ENCODE results near the gene OR7D4. TPM values are rescaled to one million over a fixed set of nuclear protein-coding genes. Genes with fewer than 3 reads are reported as not detected.
"Not testable (repeated sequence)": the region's sequence is repeated elsewhere in the genome, so short reads cannot be mapped to it uniquely, and the experiment has no call there.

OR7D4 gene
- total RNA-seq (2014; rRNA removed; shearing (Covaris generic)): not detected in 2 replicates

DNA sequence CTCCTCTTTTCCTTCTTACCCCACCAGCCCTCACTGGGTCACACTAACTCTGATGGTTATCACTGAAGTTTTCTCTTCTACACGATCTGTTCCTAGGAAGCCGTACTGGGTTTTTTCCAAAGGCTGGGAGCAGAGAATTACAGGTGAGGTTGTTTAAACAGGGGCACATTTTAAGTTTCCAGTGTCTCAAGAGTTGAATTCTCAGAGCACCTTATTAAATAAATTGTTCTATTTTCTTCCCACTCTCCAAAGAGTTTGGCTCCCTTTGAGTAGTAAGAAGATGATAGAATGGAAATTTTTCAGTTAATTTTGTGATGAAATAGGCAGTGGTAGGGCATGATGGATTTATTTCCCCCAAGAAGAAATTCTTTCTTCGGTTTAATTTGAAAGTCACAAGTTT lies at the start of gene OR7D4:
Gene OR7D4 (minus strand): TSS at position 101 of the 400 bp plus-strand sequence. CDS start 4,752 bp downstream, outside the sequence.
- no peak for DNase-seq (ENCODE audit: low spot score)

DNA sequence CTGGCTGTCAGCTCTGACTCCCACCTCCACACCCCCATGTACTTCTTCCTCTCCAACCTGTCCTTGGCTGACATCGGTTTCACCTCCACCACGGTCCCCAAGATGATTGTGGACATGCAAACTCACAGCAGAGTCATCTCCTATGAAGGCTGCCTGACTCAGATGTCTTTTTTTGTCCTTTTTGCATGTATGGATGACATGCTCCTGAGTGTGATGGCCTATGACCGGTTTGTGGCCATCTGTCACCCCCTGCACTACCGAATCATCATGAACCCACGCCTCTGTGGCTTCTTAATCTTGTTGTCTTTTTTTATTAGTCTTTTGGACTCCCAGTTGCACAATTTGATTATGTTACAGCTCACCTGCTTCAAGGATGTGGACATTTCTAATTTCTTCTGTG lies 31.8 kb upstream of the OR7D4 start:
- no peak for DNase-seq (ENCODE audit: low spot score)

DNA sequence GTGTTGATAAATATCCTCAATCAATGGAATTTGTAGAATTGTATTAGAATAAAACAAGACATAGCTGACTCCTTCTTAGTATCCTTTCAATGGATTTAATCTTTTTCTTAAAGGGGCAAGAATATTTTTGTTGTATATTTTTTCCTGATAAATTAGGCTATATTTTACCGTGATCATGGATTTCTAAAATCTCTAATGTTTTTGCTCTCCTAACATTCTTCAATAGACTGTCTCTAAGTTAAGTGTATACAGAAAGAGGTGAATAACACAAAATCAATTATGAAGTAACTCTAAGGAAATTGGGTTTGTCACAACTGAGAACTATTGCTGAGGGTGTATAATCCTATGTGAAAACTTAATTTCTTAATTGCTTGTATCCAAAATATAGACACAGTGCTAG lies 31.2 kb upstream of the OR7D4 start, which contains the start of gene OR7E24:
Gene OR7E24 (plus strand): TSS at position 301 of the 400 bp plus-strand sequence. CDS start 114 bp downstream, outside the sequence.
- DNase-seq (ENCODE audit: low spot score): no peak

DNA sequence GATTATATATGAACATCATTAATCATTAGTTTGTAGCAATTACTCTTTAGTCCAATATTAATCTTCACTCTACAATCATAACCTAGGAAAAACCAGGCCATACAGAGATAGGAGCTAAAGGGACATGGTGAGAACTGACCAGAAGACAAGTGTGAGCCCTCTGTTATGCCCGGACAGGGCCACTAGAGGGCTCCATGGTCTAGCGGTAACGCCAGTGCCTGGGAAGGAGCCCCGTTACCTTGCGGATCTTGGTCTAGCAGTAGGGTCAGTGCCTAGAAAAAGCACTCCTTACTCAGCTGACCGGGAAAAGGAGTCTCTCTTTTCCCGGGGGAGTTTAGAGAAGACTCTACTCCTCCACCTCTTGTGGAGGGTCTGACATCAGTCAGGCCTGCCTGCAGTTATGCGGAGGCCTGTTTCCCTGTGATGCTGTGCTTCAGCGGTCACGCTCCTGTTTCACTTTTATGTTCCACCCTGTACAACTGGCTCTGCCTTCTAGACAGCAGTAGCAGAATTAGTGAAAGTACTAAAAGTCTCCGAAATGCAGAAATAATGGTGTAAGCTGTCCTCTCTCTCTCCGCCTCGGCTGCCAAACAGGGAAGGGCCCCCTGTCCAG lies 13.8 kb downstream of the OR7D4 start:
- DNase-seq (ENCODE audit: low spot score): peak; percentile 64

DNA sequence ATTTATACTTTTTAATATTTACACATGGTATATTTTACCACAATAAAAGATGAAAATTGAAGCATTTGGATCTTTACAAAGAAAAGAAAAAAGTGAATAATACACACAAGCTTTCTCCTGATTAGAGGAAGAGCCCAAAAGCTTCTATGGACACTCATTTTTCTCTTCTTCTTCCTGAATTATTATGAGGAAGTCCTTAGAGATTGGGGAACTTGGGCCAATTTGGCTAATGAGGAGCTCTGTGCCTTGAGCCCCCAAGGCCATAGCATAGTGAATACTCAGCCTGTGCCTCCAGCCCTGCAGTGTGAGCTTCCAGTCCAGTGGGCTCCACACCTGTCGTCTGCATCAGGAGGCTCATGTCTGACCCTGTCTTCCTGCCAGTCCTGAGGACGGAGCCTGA lies 21.3 kb downstream of the OR7D4 start:
- DNase-seq (ENCODE audit: low spot score): not testable (repeated sequence)

DNA sequence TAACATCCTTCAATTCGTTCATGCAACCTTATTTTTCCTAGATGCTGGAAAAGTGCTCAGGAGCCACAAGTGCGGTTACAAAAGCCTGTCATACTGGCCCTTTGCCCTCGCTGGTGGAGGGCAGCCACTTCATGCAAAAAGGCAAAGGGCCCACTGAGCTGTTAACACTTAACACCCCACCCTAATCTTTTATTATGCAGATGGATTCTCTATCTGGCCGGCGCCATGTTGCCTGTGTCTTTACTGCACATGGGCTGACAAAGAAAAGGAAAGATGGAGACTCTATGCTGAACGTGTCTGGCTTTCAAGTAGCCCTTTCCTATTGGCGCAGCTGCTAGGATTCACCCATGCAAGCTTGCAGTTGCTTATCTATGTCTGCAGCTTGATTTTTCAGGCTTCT lies 29.9 kb downstream of the OR7D4 start:
- no peak for DNase-seq (ENCODE audit: low spot score)

DNA sequence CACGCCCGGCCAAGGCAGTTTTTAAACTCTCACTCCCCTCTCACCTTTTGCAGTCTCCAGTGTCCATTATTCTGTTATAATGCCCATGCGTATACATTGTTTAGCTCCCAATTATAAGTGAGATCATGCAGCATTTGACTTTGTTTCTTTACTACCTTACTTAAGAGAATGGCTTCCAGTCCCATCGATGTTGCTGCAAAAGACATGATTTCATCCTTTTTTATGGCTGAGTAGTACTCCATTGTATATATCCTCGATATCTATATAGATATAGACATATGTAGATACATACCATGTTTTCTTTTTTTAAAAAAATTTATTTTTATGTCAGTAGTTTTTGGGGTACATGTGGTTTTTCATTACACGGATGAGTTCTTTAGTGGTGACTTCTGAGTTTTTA lies 32.2 kb downstream of the OR7D4 start:
- no peak for DNase-seq (ENCODE audit: low spot score)

DNA sequence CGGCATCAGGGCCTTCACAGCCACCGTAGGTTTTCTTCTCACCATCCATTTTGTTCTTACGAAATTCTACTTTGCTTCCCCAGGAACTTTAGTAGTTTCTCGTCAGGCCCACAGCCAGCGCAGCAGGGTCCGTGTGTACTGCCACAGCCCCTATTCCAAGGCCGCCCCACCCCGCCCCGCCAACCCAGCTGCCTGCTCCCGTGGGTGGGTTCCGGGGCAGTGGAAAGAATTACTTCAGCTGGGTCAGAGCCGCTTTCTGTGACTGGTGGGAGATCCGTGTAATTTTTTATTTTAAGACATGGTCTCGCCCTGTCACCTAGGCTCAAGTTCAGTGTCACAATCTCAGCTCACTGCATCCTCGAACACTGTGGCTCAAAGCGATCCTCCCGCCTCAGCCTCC lies 36.4 kb downstream of the OR7D4 start:
- no peak for DNase-seq (ENCODE audit: low spot score)

DNA sequence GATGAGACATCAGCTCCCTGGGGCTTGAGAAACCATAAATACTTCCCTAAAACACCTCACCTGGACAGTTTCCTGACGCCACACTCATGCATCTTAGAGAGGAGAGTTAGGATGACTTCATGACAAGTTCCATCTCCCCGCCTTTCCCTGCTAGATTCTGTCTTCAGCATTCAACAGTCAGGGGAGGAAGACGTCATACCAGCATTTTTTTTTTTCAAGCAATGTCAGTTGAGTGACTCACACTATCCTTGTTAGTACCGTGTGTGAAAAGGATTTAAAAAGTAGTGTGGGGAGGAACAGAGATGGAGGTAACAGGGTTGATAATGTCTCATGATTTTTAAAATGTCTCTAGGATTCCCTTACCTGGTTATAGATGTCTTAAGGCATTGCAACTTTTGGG lies 40.5 kb downstream of the OR7D4 start, which contains the start of gene OR7D2:
Gene OR7D2 (plus strand): TSS at position 79 of the 400 bp plus-strand sequence. CDS start 6,803 bp downstream, outside the sequence.
- DNase-seq (ENCODE audit: low spot score): no peak

DNA sequence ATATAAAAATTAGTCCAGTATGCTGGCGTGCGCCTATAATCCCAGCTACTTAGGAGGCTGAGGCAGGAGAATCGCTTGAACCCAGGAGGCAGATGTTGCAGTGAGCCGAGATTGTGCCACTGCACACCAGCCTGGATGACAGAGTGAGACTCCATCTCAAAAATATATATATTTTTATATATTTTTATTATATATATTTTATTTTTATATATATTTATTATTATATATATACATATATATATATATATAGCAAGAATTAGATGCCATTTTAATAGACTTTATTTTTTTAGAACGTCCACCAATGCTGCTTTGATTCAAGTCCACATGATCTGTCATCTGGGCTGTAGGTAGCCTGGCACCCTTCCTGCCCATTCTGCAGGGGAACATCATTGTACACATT lies 44.1 kb downstream of the OR7D4 start:
- DNase-seq (ENCODE audit: low spot score): no peak

DNA sequence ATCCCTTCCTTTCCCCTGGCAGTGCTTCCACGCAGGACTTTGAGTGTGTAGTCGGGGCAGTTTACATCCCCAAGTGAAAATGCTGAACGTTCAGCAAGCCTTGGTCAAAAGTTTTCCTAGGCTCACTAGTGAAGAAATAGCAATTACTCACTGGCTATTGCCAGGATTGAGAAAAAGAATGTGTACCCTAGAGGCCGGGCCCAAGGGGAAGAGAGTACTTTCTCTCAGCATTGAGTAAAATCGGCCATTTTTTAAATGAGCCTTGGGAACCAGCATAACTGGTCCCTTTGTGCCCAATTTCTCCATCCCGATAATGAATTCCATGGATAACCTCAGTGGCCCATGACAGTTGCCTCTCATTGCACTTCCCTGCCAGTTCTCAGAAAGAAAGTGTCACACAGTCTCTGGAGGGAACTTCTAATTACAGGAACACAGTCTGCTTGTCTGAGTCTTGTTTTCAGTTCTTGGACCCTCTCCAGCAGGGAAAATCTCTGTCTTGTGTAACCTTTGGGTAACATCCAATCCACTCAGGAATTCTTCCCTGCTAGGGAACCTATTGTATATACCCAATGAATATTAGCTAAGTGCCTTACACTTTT lies 47.9 kb downstream of the OR7D4 start:
- no peak for DNase-seq (ENCODE audit: low spot score)

DNA sequence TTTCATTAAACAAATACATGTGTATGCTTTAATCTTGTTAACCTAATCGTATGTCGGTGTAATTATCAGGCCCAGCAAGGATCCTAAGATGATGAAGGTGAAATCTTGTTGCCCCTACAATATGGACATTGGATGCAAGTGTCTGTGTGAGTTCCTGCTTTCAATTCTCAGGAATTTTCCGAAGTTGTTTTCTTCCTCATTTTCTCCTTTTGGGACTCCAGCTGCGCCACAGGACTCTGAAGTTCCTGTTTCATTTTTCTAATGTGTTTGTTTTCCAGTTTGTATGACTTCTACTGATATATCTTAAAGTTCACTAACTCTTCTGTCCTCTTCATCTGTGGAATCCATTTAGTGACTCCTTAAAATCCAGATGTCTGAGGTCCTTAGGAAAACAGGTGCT lies 52.5 kb downstream of the OR7D4 start:
- DNase-seq (ENCODE audit: low spot score): no peak

DNA sequence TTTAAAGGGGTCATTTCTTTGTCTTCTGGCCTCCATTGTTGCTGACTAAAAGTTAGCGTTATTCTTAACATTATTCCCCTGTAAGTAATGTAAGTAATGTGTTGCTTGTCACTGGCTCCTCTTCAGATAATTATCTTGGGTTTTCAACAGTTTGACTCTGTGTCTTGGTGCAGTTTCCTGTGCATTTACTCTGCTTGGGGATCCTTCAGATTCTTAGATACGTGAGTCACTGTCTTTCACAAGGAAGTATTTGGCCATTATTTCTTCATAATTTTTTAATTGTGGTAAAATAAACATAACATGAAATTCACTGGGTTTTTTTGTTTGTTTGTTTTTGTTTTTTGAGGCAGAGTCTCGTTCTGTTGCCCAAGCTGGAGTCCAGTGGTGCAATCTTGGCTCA lies 54.1 kb downstream of the OR7D4 start:
- no peak for DNase-seq (ENCODE audit: low spot score)

DNA sequence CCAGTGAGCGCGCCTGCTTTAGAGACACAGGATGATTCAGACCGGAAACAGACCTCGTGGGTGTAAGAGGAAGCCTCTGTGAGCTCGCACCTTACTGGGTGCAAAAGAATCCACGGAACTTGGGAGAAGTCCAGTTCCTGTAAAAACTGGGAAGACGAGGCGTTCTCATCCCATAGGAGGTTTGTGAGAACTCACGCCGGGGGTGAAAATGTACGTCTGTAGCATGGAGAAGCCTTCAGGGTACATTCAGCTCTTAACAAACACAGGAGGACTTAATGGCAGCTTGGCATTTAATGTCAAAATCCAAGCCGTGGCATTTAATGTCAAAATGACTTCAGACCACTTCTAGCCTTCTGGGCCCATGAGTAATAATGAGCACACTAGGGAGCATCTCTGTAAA lies 58.0 kb downstream of the OR7D4 start:
- DNase-seq (ENCODE audit: low spot score): no peak

Other genes with a start within 250 kb of the OR7D4 start
- 0.03 TPM in 2 replicates for gene MUC16, start 209.2 kb downstream of the OR7D4 start, total RNA-seq (2014; rRNA removed; shearing (Covaris generic))
- not detected in 2 replicates for gene OR1M1, start 132.5 kb downstream of the OR7D4 start, total RNA-seq (2014; rRNA removed; shearing (Covaris generic))
- not detected in 2 replicates for gene OR7G2, start 112.1 kb downstream of the OR7D4 start, total RNA-seq (2014; rRNA removed; shearing (Covaris generic))
- not detected in 2 replicates for gene OR7G1, start 103.8 kb downstream of the OR7D4 start, total RNA-seq (2014; rRNA removed; shearing (Covaris generic))
- not detected in 2 replicates for gene OR7G3, start 92.6 kb downstream of the OR7D4 start, total RNA-seq (2014; rRNA removed; shearing (Covaris generic))
- 13.6 and 18.2 TPM in 2 replicates for gene ZNF317, start 79.2 kb downstream of the OR7D4 start, total RNA-seq (2014; rRNA removed; shearing (Covaris generic))
- gene OR7D2, start 40.6 kb downstream of the OR7D4 start, total RNA-seq (2014; rRNA removed; shearing (Covaris generic)): not detected in 2 replicates
- not detected in 2 replicates for gene OR7E24, start 31.3 kb upstream of the OR7D4 start, total RNA-seq (2014; rRNA removed; shearing (Covaris generic))
- gene ZNF699, start 90.2 kb upstream of the OR7D4 start, total RNA-seq (2014; rRNA removed; shearing (Covaris generic)): 2.1 and 9.4 TPM in 2 replicates
- gene ZNF559, start 104.6 kb upstream of the OR7D4 start, total RNA-seq (2014; rRNA removed; shearing (Covaris generic)): 0.74 and 1.1 TPM in 2 replicates
- gene ZNF177, start 143.4 kb upstream of the OR7D4 start, total RNA-seq (2014; rRNA removed; shearing (Covaris generic)): 0.03 and 0.18 TPM in 2 replicates
- gene ZNF266, start 216.0 kb upstream of the OR7D4 start, total RNA-seq (2014; rRNA removed; shearing (Covaris generic)): 3.4 and 5.2 TPM in 2 replicates